ENCODE results near the gene ACVRL1.

- no peak for TF ChIP-seq SREBF1 (IDR thresholded peaks at IDR 0.05; ENCODE audit: borderline replicate concordance, low read depth, low read length)
- TF ChIP-seq MAX (CRISPR knock-in tag; IDR thresholded peaks at IDR 0.05) = no peak
- no peak for TF ChIP-seq POLR2A (conservative IDR thresholded peaks at IDR 0.05)
- no peak for TF ChIP-seq CHD1 (IDR thresholded peaks at IDR 0.05; ENCODE audit: low read length)
- TF ChIP-seq REST (IDR thresholded peaks at IDR 0.05; ENCODE audit: borderline replicate concordance) = no peak
- TF ChIP-seq REST (CRISPR knock-in tag; IDR thresholded peaks at IDR 0.05; ENCODE audit: low read depth) = no peak
- TF ChIP-seq ATF3 (IDR thresholded peaks at IDR 0.05) = no peak
- no peak for TF ChIP-seq ATF3 (CRISPR knock-in tag; conservative IDR thresholded peaks at IDR 0.05)
- TF ChIP-seq NR2C2 (CRISPR knock-in tag; IDR thresholded peaks at IDR 0.05) = no peak
- TF ChIP-seq NR2C2 (tag; IDR thresholded peaks at IDR 0.05) = no peak
These were observed 64.5 kb downstream of the ACVRL1 start for GRCh38 chr12:51971679-51972421.
